HL-60/S4 (cell line): Measurements from ENCODE around the gene SPECC1.
"Not testable (repeated sequence)": the region's sequence is repeated elsewhere in the genome, so short reads cannot be mapped to it uniquely, and the experiment has no call there.

ENCODE experiments used
- in situ Hi-C: fragments of 300-500 bp; cut with MboI; formaldehyde crosslinking; loops from 2 replicates; pipeline ENCODE4 v1.14.3; 2022; ENCODE audit warnings: low sequenced_read_pairs

The SPECC1 gene

DNA sequence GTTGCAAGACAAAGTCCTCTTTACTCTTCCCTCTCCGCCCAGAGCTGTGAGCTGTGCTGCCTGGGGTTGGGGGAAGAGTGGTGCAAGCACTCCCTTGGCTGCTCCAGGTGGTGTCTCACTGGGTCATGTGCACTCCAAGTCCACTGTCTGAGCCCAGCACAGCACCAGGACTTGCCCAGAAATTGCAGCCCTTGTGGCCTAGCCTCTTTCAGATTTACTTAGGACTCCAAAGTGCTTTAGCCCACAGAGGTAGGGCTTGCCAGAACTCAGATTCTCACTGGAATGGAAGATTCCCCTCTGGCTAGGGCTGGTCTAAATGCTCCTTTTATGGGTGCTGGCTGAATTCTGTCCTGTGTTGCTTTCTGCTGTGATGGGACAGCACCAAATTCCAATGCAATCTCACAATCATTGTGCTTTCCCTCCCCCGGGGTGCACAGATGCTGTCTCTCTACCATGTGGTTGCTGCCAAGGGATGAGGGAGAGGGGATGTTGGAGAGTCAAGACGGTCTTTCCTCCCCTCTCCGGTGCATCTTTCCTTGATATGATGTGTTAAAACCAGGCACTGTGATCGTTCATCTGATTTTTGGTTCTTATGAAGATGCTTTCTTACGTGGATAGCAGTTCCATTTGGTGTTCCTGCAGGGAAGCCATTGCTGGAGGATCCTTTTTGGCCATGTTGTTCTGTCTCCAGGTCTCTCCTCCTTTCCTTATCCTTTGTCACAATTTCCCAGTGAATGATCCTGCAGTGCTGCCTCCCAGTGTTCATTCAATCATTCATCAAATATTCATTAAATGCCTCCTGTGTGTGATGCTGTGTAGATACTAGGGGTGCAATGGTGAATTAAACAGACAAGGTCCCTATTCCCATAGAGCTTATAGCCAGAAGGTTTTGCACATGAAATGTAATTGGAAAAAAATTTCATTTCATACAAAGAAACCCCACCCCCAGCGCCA, 216.3 kb downstream of the SPECC1 start:
- in situ Hi-C loops, result no loop called here

DNA sequence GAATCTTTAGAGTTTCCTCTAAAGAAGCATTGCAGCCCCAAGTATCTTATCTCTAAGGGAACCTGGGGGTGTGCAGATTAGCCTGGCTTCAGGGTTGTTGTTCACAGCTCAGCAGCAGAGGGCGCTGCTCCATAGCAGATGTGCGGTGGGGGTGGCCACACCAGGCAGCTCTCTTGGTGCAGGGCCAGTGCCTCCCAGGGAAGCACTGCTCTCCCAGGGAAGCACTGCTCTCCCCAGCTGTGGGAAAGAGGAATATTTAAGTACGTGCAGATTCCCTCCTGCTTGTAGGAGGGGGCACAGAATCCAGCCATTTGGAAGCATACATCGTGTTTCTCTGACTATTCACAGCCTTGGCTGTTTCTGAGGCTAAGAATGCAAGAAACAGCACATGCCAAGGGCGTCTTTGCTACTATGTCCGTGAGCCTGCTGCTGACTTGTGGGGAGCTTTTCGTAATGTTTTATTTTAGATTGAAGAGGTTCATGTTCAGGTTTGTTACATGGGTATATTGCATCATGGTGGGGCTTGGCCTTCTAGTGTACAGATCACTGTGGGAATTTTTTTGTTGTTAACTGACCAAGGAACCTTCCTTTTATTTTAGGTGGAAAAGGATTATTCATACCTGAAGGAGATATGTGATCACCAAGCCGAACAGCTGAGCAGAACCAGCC, 217.8 kb downstream of the SPECC1 start:
- in situ Hi-C loops, result no loop called here

DNA sequence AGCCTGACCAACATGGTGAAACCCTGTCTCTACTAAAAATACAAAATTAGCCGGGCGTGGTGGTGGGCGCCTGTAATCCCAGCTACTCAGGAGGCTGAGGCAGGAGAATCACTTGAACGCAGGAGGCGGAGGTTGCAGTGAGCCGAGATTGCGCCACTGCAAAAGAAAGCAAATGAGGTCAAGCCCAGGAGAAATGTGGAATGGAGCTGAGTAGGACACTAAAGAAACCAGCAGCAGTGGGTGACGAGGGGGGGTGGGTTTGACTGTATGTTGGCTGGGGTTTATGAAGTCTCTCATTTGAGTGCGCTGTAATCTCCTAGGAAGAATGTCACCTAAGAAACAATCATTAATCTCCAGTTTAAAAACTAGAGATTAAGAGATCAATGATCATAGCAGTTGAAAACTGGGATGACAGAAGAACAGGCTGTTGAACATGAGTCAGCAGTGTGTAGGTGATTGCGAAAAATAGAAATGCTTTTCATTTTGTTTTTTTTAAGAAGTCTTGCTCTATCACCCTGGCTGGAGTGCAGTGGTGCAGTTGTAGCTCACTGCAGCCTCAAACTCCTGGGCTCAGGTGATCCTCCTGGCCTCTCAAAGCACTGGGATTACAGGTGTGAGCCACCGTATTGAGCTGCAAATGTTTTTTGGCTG, 218.7 kb downstream of the SPECC1 start:
- in situ Hi-C loops, result not testable (repeated sequence)

DNA sequence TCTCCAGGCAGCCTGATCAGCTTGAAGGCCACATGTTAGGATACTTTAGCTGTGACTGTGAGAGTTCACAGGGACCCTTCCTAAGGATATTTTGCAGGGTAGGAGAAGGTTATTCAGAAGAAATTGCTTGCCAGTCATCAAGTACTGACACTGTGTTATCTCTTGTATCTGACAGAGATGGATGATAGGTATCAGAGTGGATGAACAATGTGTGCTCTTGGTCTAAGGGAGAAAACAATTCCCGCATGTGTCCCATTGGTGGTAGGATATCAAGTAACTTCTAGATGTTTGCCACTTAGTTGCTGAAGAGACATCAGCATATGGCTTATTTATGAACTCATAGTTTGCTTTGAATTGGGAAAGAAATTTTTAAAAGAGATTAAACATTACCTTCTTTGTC, 219.3 kb downstream of the SPECC1 start:
- in situ Hi-C loops, result no loop called here

DNA sequence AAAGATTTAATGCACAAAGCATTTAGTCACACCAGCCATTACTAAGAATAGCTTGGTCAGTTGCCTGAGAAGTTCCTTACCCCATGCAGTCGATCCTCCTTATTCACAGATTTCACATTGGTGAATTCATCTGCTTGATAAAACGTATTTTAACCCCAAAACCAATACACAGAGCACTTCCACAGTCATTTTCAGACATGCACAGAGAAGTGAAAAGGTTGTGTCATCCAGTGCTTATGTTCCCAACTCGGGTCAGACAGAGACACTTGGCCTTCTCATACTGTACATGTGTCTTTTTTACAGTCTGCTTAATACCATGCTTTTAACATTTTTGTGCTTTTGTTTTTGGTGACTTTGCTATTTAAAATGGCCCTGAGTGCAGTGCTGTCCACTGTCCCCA, 219.7 kb downstream of the SPECC1 start:
- in situ Hi-C loops, result no loop called here

DNA sequence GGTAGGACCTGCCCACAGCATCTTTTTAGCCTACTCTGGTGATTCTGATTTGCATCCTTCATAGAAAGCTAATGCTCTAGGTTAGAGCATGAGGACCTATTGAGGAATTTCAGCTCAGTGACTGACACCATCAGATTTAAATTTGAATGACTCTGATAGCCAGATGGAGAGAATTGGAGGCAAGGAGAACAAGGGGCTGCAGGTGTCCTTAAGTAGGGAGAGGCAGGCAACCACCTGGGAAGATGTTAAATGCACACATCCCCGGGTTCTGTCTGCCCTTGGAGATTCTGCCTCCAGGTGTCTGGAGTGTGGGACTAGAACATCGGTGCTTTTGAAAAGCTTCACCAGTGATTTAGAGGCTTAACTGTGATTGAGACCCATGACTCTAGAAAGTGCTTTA, 221.8 kb downstream of the SPECC1 start:
- in situ Hi-C loops, result no loop called here

DNA sequence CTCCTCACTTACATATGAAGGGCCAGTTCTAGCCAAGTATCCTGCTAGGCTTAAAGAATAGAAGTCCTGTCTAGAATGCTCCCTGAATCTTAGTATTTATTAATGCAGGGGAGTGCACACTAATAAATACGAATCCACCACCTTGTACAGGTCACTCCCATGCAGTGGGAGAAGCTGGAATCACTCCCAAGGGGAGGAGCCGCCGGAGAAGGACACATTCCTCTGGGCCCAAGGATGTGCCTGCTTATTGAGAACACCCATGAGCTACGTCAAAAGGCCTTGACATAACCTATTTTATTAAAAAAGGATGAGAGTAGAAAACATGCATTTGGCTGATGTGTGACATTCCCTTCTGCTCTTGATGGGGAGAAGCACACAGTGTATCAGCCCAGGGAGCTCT, 223.5 kb downstream of the SPECC1 start:
- in situ Hi-C loops, result no loop called here

DNA sequence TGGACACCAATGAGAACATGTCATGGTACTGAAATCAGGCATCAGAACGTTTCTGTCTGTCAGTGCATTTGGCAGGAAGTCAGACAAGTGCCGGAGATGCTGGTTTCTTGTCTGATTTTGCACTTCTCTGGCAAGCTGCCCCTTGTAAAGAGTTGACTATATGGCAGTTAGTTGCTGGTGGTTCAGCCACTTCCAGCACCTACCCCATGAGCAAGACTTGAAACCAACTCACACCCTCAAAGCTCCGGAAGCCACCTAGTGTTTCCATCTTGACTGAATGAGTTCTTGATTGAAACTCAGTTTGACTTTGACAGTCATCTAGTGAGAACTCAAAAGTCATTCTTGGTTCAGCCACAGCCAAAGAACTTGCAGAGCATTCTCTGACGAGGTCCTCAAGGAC, 225.1 kb downstream of the SPECC1 start:
- in situ Hi-C loops, result no loop called here

DNA sequence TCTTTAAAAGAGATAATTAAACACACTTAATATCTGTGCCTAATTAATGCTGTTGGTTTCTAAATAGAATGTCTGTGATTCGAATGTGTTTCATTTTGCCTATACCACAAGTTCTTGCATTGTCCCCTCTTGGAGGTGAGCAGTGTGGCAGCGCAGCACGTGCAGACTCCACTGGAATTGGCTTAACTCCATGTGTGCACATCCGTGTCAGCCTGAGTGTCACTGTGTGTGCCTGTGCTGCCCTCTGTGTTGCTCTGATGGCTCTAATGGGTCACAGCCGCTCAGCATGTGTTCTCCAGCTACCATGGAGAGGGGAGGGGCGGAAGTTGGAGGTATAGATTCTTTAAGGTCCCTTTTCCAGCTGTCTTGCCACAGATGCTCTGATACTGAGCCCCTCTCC, 226.6 kb downstream of the SPECC1 start:
- in situ Hi-C loops, result no loop called here

DNA sequence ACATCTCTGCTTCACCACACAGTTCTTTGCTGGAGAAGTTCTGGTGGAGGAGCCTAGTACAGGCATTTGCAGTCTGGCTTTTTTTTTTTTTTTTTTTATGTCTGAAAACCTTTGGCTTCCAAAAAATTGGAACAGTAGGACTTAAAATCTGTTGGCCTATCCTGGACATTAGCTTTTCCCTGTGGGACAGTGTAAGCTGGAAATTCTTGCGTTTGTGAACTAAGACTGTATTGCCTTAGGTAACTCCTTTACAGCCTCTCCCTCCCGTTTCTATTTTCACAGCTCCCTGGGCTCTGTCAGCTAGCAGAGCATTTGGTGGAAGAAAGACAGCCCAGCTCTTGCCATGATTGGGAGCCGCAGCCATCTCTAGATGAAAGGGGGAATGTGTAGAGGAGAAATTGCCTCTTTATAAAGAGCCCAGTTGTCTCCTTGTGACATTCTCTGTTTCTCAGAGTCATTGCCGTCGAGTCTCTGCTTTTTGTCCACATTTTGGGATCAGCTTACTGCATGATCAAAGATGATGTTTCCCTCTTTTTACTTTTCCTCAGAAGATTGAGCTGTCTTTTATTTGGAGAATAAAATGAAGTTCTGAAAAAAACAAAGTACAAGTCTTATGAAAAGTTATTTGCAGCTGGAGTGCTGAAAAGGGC, 227.5 kb downstream of the SPECC1 start:
- in situ Hi-C loops, result no loop called here

DNA sequence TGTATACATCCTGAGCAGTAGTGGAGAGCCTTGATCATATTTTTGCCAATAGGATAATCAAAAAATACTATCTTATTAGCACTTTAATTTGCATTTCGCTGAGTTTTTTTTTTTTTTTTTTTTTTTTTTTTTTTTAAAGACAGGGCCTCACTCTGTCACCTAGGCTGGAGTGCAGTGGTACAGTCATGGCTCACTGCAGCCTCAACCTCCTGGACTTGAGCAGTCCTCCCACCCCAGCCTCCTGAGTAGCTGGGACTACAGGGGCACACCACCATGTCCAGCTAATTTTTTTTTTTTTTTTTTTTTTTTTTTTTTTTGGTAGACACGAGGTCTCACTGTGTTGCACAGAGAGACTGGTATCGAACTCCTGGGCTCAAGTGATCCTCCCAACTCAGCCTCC, 230.6 kb downstream of the SPECC1 start:
- in situ Hi-C loops, result not testable (repeated sequence)

DNA sequence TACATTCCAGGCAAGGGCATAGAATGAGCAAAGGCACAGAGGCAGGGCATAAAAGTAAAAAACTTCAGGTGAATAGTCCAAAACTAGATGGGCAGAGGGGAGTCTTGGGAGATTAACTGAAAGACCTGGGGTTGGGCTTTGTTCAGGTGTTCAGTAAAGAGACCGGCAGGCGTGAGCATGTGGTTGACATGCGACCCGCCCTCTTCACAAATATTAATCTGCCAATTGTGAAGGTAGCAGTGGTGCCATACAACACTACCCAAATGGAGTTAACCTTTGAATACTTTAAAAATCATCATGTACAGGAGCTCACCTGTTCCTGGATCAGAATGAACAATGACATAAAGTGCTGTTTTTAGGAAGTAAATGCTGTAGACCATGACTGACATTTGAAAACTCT, 232.7 kb downstream of the SPECC1 start:
- in situ Hi-C loops, result no loop called here

DNA sequence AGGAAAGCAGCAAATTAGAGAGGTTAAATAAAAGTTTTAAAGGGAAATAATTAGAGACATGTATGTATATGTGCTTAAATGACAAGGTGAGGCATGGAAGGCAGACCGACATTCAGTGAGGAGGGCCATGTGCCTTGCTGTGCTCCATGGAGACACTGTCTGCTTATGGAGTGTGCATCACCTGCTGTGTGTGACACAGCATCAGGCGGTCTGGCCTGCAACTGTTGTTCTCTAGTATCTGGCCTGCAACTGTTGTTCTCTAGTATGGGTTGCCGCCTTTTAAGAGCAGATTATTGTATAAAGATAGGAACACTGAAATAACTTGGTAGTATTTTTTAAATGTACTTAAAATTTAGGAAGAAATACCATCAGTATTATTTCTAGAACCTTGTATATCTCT, 233.1 kb downstream of the SPECC1 start:
- in situ Hi-C loops, result no loop called here

DNA sequence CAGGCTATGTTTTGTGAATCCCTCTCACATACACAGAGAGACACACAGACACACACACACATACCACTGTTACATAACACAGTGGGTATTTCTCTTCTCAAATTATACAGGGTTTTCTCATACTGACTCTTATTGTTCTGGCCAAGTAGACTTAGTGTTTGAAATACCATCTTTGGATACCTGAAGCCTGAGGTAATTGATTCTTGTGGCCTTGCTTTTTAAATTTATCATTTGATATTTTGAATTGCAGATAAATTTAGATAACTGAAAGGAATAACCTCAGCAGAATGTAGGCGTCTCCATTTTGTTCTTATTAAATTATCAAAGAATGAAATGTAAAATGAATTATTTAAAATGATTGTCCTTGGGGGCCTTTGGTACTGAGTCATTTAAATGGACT, 234.4 kb downstream of the SPECC1 start:
- in situ Hi-C loops, result no loop called here

DNA sequence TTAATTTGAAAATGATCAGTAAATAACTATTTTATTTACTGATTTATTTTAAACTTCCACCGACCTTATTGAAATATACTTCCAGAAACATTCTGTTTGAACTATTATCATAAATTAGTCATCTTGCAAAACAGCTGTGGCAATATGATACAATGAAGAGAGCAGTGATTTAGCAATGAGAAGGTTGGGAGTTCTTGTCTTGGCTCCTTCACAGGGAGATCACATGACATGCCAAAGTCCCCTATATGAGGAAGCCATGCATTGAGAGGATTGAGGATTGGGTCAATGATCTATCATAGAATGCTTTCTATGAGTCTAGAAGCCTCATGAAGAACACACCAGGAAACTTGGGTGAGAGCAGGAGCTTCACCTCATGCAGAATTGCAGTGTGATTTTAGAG, 235.5 kb downstream of the SPECC1 start:
- in situ Hi-C loops, result no loop called here

DNA sequence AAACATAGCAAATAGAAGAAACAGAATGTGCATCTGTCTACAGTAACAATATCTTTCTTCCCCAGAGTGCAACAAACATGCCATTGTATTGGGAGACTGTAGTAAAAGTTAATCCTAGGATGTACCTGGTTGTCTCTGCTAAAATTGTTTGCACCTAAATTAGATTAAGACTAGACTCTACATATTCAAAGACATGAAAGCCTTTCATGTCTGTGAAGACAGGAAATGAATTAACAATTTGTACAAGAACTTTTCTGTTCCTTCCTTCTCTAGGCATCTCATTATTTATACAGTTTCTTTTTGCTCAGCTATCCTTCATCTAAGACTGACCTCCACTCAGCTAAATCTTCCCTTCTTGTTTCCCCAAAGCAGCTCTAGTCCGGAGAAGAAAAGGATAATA, 237.5 kb downstream of the SPECC1 start:
- in situ Hi-C loops, result no loop called here

DNA sequence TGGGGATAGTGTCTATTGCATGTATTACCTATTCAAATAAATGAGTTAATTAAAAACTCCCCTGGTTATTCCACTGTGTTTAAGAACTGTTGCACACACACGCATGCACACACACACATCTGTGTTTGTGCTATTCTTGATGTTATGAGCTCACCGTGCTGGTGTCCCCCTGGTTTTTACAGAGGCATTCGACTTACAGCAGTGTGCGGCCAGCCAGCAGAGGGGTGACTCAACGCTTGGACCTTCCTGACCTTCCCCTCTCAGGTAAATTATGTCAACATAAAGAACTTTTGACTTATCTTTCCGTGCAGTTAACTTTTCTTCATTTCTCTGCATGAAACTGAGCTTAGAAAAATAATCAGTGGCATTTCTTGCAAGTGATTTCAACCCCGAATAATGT, 244.2 kb downstream of the SPECC1 start:
- in situ Hi-C loops, result no loop called here

DNA sequence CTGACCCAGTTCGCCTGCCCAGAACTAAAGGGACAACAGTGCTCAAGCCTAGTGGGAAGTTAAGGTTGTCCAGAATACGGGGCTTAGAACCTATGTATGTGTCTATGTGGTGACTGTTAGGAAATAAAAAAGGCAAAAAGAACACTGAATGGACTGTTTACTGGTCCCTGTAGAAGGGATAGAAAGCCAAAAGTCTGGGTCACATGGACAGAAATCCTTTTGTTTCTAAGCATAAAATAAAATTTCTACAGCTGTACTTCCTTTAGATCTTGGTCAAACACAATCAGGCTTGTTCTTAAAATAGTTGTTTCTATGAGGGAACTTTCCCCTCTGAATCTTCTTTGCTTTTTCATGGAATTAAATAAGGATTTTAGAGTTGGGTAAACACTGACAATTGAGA, 245.4 kb downstream of the SPECC1 start:
- in situ Hi-C loops, result no loop called here

DNA sequence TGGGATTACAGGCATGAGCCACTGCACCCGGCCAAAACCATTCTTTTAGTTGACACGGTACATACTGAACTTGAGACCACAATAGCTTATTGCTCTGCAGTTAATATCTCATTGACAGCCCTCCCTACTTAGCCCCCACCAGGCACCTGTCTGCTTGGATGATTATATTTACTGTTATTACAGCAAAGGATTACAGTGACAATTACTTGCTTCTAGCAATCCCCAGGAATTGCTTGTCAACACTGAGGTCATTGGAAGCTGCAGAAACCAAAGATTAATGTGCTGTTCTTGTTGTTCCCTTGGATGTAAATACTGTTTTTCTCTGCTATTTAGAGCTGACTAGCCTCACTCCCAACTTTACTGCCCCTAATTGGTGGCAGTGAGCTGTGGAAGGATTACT, 247.0 kb downstream of the SPECC1 start:
- in situ Hi-C loops, result no loop called here

DNA sequence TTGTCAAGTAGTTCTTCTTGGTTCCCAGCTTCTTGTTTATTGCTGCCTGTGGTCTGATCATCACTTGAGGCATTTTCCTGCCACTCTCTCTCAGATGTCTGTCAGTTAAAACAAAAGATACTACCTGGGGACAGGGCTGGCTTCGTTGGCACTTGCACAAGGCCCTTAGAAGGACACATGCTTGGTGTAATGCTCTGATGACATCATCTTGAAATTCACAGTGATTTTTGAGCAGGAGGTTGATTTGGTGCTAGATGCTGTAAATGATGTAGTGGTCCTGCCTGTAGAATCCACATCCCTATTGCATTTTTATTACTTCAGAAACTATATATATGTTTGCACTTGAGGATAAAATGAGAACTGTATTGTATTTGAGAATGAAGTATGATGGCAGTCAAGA, 247.8 kb downstream of the SPECC1 start:
- in situ Hi-C loops, result no loop called here

DNA sequence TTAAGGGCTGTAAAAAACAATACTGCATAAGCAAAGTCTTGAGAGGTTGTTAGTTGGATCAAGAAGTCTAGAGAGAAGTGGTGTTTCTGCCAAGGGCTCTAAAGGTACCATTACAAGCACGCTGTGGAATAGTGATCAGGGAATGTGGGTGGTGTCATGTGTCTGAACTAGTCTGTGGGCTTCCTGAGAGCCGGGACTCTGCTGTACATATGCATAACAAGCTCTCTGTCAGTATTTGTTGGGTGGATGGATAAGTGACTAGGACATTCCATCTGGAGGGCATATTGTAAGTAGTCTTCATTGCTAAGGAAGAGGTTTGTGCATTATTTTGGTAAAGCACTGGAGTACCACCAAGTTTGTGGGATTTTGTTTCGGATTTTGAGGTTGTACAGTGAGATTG, 248.6 kb downstream of the SPECC1 start:
- in situ Hi-C loops, result no loop called here
